ENCODE data around the gene TCFL5.

TCFL5 gene

GRCh38 chr20:62861726-62862336, at the start of gene TCFL5:
TSS of gene TCFL5 (minus strand) at chr20:62861822. CDS start at chr20:62861670, 152 bp downstream.
- DNase-seq (ENCODE audit: low spot score) = peak; percentile 91

GRCh38 chr20:62910777-62911497, 49.3 kb upstream of the TCFL5 start:
- DNase-seq (ENCODE audit: low spot score) = no peak

GRCh38 chr20:62910217-62910766, 48.7 kb upstream of the TCFL5 start:
- DNase-seq (ENCODE audit: low spot score) = no peak

- no peak for DNase-seq (ENCODE audit: low spot score)
Measured at GRCh38 chr20:62908971-62909791, 47.6 kb upstream of the TCFL5 start.

GRCh38 chr20:62907384-62908317, 46.0 kb upstream of the TCFL5 start:
- no peak for DNase-seq (ENCODE audit: low spot score)

- DNase-seq (ENCODE audit: low spot score) = no peak
Measured at GRCh38 chr20:62906647-62907375, 45.2 kb upstream of the TCFL5 start.

- no peak for DNase-seq (ENCODE audit: low spot score)
Measured at GRCh38 chr20:62906209-62906608, 44.6 kb upstream of the TCFL5 start.

- no peak for DNase-seq (ENCODE audit: low spot score)
Measured at GRCh38 chr20:62905536-62906117, 44.0 kb upstream of the TCFL5 start.

GRCh38 chr20:62902926-62903615, 41.4 kb upstream of the TCFL5 start:
- DNase-seq (ENCODE audit: low spot score) = no peak

GRCh38 chr20:62901891-62902290, 40.3 kb upstream of the TCFL5 start:
- no peak for DNase-seq (ENCODE audit: low spot score)

GRCh38 chr20:62900692-62901584, 39.3 kb upstream of the TCFL5 start:
- DNase-seq (ENCODE audit: low spot score) = no peak

GRCh38 chr20:62900052-62900691, 38.5 kb upstream of the TCFL5 start:
- DNase-seq (ENCODE audit: low spot score) = peak; percentile 64

GRCh38 chr20:62899633-62900051, 38.0 kb upstream of the TCFL5 start:
- DNase-seq (ENCODE audit: low spot score) = no peak

- no peak for DNase-seq (ENCODE audit: low spot score)
Measured at GRCh38 chr20:62898970-62899632, 37.5 kb upstream of the TCFL5 start.

- DNase-seq (ENCODE audit: low spot score) = no peak
Measured at GRCh38 chr20:62898093-62898964, 36.7 kb upstream of the TCFL5 start.

GRCh38 chr20:62897666-62898065, 36.0 kb upstream of the TCFL5 start:
- DNase-seq (ENCODE audit: low spot score) = no peak

- no peak for DNase-seq (ENCODE audit: low spot score)
Measured at GRCh38 chr20:62896526-62896925, 34.9 kb upstream of the TCFL5 start.

All from hematopoietic multipotent progenitor cell treated with erythropoietin and hydrocortisone succinate and interleukin-3 and kit ligand, for 17 days (in vitro differentiated cells).